CD4-positive, alpha-beta T cell treated with Interleukin-17A for 1 hour (primary cell): ENCODE results near the gene PLXNA4.

ENCODE experiments used
- DNase-seq: peaks from one replicate; pipeline ENCODE4 v3.0.0-alpha.2; 2020

PLXNA4 gene

DNA sequence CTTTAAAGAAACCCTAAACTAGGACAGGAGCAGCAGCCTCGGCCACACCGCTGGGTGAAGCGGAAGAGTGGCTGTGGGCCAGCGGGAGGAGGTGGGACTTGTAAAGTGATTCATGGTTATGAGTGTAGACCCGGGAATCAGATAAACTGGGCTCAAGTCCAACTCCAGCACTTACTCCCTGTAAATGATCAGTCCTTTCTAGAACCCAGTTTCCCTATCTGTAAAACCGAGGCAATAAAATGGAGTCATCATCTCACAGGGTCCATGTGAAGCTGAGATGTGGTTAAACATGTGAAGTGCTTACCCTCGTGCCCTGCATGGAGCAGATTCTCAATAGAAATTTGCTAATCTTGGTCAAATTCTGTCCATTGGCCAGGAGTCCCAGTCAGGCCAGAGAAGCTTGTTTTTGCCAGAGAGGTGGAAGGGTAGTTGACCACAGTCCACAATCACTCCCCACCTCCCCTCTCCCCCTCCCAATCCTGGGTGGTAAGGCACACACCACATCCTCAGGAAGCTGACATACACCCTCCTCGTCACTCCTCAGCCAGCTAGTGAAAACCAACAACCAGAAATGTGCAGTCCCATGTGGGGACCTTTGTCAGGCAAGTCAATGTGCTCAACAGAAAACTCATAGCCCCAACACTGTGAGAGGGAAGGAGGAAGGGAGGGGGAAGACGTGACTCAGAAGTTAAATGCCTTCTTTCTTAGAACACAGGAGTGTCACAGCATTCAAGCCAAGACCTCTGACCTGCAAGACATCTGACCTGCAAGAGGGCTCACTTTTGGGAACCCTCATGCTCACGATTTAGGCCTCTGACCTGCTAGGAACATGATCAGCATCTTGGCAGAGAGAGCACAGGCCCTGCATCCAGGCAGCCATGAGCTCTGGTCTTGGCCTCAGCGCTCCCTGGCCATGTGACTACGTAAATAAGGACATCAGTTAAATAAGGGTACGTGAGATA lies 145.1 kb downstream of the PLXNA4 start:
- DNase-seq, result peak; percentile 71

DNA sequence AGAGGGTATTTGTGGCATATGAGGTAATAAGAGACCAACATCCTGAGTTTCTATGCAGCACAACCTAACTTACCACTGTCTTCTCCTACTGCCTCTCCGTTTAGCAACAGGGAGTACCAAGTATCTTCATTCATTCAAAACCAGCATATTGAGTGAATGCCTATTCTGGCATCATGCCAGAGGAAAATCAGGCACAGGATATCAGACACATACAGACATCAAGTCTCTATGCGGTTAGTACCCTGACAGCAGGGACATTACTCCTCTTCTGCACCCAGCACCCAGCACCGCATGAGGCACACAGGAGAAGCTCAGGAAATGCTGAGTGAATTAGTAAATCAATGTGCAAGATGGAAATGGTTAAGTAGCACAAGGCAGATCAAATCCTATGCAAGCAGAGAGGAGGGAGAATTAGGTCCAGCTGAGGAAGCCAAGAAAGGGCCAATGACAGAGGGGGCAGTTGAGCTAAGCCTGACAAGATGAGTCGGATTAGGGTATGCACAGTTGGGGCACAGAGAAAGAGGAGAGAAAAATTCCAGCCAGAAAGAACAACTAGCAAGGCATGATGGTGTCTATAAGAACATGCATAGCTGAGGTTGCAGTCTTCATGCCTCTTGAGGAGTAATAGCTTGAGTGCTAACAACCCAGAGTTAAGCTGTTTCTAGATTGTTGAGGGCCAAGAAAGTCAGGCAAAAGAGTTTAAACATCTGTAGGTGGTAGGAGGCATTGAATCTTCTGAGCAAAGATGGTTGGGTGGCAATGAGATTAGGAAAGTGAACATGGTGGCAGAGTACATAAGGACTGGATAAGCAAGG lies 146.0 kb downstream of the PLXNA4 start:
- DNase-seq, result no peak

DNA sequence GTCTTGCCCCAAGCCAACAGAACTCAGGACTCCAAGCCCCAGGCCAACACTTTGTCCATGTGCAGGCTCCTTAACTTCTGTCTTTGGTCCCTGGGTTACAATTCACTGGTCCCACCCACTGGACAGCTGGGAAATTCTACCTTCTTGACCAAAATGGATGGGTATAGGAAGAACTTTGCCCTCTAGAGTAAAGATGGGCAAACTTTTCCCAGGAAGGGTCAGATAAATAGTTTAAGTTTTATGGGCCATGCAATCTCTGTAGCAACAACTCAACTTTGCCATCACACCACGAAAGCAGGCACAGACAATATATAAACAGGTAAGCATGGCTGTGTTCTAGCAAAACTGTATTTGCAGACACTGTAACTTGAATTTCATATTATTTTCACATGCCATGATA lies 147.1 kb downstream of the PLXNA4 start:
- no peak for DNase-seq

DNA sequence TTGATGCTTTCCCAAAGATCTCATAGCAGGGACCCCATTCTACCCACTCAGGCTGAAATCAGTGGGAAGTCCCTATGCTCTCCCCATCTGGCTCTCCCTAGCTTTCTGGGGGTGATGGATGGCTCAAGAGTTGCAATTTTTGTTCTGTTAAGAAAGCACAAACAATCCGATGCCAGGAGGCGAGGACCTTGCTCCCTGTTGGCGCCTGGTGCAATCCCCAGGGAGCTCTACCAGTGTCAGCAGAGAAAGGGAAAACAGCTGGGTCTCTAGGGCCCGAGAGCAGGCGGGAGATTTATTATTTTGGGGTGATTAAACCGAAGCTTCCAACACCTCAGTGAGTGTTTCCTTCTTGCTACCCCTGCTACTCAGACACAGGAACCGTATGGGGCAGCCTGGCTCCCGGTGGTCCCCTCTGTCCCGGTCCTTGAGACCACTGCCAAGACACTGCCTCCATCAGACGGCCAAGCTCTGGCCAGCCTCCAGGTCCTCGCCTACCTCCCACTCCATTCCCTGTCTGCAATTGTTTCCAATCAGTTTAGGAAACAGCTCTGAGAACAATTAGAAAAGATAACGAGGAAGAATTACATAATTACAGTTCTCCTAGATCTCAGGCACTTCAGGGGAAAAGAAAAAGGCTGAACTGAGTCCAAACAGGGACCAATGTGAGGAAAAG lies 147.9 kb downstream of the PLXNA4 start:
- no peak for DNase-seq

DNA sequence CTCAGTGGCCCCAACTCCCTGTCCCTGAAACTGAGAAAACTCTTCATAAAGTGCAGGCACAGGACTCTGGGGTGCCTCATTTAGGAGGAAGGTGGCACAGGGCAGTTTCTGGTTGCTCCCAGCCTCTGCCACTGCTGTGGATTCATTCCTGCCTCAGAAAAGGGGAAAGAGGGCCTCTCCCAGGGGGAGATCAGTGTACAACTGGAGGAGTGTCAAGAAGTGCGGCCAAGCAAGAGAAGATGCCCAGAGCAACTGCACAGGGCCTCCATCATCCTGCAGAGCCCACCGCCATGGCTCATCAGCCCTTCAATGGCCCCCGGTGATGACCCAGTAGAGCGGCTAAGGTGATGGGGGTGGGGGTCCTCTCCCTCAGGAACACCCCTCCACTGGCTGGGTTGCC lies 150.3 kb downstream of the PLXNA4 start:
- DNase-seq, result no peak

DNA sequence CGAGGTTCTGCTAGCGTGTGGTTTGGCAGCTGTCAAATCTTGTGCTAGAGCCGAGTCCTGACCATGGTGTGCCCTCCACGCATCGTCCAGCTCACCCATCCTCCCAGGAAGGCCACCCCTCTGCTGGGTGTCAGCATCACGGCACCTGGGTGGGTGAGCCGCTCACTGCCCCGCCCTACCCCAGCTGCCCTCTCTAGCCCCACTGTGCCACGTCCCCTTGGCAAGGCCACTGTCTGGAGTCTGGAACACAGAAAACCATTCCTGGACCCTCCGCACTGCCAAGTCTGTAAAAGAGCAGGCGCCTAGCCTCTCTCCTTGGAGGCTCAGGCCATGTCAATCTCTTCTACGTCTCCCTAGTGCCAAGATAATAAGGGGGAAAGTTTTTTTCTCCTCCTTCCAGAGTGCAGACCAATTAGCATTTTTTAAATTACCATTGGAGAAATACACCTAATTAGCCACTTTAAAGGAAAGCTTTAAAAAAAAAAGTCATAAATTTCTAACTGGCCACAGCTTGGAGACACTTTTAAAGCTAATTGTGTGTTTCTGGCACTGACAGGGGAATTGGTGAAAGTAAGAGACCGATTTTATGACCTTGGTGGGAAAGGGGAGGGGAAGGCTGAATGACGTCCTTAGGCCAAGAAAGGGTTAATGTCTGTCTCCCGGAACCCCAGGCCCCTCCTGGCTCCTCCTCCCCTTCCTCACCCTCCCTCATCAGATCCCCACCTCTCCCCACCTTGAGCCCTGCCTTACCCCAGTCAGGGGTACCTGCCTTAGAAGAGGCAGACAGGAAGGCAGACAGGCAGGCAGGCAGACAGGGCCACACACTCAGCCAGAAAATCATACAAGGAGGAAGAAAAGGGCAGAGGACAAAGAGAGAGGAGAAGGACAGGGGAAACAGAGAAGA lies 151.2 kb downstream of the PLXNA4 start:
- no peak for DNase-seq

DNA sequence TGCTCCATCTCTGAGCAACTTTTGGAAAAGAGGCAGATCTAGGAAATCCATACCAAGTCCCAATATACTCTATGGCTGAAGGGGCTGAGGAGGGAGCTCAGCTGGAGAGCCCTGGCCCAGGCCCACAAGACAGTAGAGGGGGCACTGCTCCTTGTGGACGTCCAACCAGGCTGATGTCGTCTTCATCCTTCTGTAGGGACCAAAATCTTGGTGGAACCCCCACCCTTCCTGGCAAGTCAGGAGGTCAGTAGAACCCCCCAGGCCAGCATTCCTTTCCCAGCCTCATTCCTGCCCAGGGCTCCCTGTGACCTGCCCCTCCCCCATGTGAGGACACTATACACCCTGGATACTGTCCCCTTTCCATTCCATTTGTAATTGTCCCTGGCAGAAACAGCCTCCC lies 152.0 kb downstream of the PLXNA4 start:
- no peak for DNase-seq

DNA sequence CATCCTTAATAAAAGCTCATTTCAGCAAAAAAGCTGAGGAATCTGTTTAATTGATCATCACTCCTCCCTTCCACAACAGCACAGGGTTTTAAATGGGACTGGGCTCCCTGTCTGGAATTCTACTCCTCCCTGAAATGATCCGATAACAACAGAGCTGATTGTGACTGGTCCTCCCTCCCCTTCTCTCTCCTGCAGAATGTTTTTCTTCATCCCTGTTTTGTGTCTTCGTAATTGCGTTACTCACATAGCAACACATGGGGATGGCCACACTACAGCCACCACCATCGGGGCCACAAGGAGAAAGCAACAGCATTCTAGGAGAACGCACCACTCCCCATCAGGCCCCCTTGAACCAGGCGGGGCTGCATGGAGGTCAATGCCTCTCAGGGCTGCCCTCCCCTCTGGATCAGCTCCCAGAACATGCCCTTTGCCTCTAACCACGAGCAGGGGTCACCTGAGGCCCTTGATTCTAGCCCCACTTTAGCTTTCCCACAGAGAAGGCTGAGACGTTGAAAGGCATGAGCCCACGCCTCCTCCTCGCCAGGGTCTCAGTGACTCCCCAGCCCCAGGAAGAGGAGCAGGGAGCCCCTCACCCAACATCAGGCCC lies 152.6 kb downstream of the PLXNA4 start:
- DNase-seq, result no peak

DNA sequence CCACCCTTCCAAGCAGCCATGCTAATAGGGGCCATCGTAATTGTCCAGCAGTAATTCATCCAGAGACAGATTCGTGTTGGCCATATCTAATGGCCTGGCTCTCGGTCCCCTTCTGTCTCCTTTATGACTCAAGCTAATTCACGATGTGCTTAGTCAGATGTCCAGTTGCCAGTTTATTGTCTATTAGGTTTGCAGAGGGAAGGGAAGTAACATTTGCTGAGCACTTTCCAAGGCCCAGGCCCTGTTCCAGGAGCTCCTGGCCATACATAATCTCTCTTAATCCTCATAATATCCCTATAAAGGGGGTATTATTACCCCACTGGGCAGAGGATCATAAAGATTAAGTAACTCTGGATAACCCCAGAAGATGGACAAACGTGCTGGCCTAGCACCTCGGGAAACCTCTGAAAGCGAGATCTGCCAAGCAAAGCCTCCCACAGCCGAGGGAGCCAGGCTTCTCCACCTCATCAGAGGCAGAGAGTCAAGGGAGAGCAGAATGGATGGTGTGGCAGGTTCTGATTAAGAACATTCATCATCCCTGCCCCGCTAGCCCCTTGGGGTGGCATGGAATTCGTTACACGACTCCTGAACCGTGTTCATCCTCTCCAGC lies 153.7 kb downstream of the PLXNA4 start:
- no peak for DNase-seq

DNA sequence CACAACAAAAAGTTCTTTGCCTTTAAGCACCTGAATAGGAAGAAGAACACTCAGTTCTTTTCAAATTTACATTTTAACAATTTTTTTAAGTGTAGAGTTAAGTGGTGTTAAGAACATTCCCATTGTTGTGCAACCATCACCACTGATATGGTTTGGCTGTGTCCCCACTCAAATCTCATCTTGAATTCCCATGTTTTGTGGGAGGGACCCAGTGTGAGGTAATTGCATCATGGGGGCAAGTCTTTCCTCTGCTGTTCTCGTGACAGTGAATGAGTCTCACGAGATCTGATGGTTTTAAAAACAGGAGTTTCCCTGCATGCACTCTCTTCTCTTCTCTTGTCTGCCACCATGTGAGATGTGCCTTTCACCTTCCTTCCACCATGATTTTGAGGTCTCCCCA lies 155.7 kb downstream of the PLXNA4 start:
- no peak for DNase-seq

DNA sequence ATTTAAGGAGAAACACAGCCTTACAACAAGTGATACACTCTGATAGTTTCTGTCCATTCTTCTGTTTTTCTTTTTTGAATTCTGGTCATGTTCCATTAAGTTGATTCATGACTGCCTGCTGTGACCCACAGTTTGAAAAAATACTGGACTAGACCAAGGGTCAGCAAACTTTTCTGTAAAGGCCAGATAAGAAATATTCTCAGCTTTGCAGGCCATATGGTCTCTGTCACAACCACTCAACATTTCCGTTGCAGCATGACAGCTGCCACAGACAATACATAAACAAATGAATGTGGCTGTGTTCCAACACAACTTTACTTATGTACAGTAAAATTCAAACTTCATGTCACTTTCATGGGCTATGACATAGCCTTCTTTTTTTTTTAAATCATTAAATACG lies 156.7 kb downstream of the PLXNA4 start:
- DNase-seq, result no peak

DNA sequence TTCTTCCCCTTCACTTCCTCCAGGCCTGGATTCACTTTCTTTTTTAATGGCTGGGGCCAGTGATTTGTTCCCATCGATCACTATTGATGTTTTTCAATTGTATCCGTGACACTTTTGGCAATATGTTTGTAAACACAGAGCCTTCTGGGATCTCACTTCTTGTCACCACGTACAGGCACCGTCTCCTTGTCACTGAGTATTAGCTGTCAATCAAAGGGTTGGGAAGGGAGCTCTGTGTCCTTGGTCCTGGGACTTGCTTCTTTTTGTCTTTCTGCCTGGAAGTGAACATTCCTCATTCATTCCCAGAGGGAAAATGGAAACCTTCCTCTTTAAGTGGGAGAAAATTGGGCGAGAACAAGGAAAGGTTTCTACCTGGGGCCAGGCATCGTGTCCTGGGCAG lies 157.4 kb downstream of the PLXNA4 start:
- DNase-seq, result no peak

DNA sequence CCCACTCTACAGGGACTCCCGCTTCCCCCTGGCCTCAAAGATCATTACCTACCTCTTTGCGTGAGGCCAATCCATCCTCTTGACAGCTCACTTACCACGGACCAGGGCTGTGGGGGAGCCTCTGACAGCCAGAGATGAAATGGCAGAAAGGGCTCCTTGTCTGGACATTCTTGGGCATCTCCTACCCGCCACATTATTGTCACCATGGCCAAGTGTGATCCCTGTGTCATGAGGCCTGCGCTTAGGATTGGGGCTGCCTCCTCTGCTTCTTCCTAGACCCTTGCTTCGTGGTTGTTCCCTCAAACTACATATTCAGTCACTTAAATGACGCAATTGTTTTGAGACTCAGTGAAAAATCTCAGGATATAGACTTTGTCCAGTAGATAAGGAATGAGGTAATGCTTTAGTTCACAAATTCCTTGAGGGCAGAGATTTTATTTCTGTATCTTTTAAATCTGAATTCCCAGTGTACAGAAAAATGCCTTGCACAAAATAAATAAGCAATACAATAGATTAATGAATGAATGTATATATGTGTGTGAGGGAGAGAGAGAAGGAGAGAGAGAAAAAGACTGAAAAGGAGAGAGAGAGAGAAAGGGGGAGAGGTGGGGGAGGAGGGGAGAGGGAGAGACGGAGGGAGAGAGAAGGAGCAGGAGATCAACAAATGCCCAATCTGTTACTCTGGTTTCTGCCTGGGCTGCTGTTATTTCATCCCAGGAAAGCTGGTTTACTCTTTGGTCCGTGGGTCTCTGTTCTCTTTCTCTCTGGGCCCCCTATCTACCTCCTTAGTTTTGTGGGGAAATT lies 159.0 kb downstream of the PLXNA4 start:
- DNase-seq, result no peak

DNA sequence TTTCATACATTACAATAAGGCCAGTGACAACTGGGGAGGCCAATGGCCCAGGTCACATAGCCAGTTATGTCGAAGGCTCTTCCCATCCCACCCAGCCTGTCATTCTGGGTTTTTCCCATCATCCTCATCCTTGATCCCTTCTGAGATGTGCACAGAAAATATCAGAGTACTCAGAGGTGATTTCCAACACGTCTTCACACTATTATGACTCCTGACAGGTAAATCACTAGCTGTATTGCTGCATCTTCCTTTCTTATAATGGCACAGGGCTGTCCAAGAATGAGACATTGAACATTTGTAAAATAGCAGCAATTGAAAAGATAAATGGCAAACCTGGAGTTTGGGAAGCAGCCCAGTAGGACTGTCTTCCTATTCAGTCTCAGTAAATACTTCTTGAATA lies 159.9 kb downstream of the PLXNA4 start:
- no peak for DNase-seq

DNA sequence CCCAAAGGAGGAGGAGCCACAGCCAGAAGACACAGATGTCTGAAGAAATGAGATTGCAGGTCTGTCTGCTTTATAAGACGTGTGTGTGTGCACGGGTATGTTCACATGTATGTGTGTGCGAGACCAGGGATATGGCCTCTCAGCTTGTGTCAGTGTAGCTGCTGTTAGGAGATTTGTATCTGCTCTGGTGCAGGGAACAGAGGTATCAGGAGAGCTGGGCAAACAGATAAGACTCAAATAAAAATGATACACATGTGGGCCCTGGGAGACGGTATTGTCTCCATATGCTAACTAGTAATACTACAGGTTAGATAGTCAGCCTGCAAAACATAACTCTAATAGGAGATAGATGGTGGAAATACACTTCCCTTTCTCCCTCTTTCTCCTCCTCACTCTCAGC lies 161.0 kb downstream of the PLXNA4 start:
- no peak for DNase-seq

DNA sequence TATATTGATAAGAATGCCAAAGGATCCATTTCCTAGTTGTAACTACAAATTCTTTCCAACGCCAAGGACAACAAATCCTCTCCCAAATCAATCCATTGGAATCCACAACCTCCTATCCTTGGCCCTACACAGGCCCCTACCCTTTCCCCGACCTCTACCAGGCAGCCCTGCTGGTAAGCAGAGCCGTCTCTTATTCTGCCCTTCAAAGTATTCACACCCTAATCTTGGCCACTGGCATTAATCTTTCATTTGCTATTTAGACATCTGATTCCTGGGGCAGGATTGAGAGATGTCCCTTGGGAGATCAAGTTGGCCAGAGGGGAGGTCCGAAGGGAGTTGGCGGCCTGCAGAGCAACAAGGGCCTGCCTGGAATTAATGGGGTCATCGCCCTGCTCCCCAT lies 161.4 kb downstream of the PLXNA4 start:
- DNase-seq, result no peak

DNA sequence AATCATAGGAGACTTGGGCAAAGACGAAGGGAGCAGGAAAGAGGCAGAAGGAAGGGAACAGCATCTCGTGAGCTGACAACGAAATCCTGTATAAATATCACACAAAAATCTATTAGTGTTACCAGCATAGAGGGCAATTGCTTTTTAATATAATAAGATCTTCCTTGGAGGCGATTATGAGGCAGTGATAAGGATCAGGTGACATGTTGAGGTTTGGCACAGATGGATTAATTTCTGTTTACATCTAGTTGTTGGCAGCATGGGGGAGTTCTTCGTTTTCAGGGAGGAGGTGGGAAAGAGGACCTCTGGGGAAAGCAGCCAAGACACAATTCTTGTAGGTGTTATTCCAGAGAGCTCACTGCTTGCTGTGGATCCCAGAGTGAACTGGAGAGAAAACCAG lies 163.8 kb downstream of the PLXNA4 start:
- no peak for DNase-seq

DNA sequence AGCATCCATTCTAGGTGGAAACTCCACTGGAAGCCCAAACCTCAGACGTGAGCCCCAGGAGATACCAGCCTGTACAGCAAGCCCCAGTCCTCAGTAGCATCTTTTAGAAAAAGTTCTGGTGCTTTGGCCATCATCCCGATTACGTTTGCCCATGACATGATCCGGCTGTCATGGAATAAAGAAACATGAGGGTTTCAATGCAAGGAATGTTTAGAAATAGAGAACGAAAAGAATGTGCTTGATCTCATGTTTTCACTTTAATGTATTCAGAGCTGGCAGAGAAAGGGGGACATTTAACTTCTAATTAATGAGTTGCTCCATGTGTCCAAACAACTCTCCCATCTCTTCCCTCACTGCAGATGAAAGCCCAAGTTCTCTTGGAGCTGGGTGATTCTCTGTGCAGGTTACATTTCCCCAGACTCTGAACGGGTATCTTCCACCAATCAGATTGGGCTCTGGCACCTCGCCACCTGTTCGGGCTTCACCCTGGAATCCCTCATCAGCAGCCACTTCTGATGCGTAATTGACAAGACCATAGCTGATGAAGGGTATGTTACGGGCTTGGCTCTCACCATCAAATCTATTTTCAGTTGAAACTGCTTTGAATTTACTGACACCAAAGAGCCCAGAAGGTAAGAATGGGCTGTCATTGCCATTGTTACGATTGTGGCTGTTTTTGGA lies 165.3 kb downstream of the PLXNA4 start:
- DNase-seq, result no peak

DNA sequence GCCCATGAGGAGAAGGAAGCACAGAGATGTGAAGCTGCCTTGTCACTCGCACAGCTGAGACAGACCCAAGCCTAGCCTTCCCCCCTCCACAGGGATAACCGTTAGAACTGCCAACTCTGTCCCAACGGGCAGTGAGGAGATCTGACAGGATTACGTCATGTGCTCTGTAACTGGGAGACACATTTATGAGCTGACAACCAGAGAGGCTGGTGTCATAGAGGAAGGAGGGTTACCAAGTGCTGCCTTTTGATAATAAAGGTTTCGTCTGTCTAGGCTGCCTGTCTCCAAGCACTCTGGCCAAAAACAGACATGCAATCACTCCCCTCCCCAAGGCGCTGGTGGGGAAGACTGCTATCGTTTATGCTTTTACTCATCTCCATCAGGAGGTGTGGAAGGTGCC lies 165.9 kb downstream of the PLXNA4 start:
- no peak for DNase-seq

DNA sequence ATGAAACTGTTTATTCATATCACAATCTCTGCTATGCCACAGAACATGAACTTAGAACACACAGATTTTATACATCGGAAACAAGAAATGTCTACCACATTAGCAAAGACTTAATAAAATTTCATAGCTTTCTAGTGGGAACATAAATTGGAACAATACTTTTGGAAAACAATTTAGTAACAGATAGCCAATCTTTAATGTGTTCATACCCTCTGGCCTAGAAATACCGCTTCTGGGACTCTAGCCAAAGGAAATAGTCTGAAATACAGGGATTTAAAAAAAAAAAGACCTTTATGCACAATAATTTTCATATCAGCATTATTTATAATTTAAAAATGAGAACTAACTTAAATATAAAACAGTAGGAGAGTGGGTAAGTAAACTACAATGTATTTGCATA lies 168.5 kb downstream of the PLXNA4 start:
- DNase-seq, result no peak
